GM15510 (cell line): ENCODE data around the gene INPP4B.

Experiments used
- POLR2A ChIP-seq: IDR thresholded peaks from 3 replicates; pipeline ENCODE4 v1.6.1; 2011; ENCODE audit warnings: borderline replicate concordance; ENCODE audit not compliant: insufficient read length; ENCODE audit errors: extremely low read depth

The INPP4B gene

DNA sequence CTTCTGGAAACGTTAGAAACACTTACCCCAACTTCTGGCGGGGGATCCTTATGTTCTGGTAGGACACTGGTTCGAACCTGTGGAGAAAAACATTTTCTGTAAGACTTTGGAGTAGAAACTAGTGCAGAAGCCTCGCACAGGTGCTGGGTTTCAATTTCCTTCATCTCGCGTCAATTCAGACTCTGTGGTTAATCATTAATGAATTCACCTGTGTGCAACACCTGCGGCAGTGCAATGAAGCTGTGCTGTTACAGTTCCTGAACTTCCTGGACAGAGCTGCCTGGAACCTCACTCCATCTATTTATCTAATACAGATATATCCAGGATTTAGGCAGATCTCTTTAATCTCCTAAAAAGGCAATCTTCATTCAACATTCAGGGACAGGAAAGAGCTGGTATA, 531.4 kb downstream of the INPP4B start:
- TF ChIP-seq POLR2A = no peak

DNA sequence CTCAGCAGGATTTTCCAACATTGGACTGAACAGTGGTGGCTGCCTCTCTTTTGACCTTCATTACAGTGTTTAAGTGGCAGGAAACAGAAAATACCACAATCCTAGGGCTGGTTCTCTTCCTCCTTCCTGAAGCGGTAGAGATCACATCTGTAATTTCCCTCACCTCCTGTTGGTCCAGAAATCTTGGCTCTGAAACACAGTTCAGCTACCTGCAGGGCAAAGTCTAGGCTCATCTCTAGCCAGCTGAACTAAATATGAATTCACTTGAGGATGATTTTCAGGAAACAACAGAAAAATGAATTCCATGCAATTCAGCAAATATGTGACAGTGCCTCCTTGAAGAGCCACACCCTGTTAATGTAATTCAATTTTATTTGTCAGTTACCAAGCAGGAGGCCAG, 531.9 kb downstream of the INPP4B start:
- TF ChIP-seq POLR2A = no peak

DNA sequence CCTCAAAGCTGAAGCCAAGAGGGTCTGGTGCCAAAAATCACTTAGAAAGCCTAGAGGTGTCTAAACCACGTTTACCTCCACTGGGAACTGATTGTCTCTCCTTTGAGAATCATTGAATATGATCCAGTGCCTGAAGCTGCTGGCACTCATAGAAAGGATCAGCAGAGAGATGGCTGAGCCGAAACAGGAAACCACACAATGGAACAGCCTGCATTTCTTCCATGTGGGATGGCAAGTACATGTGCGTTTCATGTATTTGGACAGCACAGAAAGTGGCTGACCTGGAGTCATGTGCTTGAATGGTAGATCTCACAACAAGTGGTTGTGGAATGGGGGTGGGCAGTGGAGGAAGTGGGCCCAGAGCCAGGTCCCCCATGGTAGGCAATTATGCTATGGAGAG, 533.7 kb downstream of the INPP4B start:
- no peak for TF ChIP-seq POLR2A

DNA sequence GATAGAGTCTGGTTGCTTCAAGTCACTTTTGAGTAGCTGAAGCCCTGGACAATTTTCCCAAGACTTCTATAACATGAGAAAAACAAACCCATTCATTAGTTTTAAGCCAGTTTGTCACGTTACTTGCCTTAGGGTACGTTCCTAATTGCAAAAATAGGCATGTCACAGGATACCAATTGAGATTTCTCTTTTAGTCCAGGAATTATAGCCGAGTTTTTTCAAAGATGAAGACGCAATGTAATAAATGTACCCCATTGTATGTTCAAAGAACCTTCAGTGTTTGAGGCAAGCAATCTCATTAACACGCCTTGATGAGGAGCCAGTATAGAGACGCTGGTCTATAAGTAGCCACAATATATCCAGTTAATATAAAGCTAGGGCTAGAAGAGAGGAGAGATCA, 534.2 kb downstream of the INPP4B start:
- TF ChIP-seq POLR2A = no peak

DNA sequence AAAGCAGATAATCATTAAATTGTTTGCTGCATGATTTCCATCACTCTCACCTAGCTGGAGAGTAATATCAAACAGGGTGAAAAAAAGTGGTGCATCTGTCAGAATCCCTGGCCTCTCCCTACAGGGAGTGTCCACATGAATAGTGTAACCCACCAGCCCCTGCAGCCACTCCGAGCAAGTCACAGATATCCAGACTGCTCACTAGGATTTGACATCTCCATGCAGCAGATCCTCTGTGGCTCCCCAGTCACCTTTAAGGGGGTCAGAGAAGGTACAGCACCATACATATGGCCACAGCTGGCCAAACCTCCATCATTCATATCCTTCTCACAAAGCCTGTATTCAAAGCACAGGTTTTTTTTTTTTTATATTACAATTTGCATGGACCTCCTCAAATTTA, 536.3 kb downstream of the INPP4B start:
- no peak for TF ChIP-seq POLR2A

DNA sequence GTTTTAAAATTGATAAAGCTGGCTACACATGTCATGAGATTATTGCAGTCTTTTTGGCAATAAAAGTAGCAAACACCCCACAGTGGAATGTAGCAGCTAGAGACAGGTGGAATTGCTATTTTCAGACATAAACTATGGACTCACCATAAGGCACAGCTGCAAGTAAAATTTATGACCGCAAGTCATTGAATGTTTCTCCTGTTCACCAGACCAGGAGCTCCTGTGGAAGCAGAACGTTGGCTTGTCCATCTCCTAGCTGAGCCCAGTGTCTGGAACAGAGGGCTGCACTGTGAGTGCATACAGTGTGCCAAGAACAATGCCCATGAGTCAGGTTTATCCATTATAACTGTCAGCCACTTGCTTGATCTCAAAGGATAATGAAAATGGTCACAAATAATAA, 538.2 kb downstream of the INPP4B start:
- no peak for TF ChIP-seq POLR2A

DNA sequence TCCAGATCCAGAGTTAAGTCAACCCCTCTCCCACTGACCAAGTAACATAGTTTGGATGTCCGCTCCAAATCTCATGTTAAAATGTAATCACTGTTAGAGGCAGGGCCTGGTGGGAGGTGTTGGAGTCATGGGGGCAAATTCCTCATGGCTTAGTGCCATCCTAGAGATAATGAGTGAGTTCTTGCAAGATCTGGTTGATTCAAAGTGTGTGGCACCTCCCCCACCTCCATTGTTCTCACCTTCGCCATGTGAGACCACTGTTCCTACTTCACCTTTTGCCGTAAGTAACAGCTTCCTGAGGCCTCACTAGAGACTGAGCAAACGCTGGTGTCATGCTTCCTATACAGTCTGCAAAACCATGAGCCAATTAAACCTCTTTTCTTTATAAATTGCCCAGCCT, 548.8 kb downstream of the INPP4B start:
- no peak for TF ChIP-seq POLR2A

DNA sequence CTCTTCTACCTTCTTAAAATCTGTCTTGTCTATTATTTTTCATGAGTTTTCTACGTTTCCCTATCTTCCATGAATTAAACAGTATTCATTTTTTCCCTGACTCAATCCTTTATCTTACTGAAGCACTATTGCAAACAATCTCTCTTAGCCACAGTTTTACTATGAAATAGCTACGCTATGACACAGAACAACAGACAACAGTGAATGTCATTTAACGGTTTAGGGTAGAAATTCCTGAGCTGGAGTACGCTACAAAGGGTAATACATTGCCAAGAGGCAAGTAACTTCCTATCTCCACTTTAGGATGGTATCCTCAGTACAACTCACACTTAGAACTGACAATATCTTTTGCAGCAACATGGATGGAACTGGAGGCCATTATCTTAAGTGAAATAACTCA, 552.6 kb downstream of the INPP4B start:
- no peak for TF ChIP-seq POLR2A

DNA sequence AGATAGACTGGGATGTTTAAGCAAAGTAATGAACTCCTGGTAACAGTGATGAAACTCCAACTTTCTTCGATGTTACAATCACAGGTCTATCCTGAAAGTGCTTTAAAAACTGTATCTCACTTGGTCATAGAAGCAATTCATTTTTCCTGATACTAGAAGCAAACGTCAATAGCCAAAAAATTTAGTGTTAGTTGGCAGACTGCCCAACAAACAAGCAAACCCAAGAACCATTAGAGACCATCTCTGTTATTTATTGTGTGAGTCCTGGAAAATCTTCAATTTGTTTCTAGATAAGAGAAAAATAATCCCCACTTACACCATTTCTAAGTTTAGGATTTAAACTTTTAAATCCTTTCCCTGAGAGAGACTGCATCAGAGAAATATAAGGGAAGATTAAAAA, 553.9 kb downstream of the INPP4B start:
- TF ChIP-seq POLR2A = no peak

DNA sequence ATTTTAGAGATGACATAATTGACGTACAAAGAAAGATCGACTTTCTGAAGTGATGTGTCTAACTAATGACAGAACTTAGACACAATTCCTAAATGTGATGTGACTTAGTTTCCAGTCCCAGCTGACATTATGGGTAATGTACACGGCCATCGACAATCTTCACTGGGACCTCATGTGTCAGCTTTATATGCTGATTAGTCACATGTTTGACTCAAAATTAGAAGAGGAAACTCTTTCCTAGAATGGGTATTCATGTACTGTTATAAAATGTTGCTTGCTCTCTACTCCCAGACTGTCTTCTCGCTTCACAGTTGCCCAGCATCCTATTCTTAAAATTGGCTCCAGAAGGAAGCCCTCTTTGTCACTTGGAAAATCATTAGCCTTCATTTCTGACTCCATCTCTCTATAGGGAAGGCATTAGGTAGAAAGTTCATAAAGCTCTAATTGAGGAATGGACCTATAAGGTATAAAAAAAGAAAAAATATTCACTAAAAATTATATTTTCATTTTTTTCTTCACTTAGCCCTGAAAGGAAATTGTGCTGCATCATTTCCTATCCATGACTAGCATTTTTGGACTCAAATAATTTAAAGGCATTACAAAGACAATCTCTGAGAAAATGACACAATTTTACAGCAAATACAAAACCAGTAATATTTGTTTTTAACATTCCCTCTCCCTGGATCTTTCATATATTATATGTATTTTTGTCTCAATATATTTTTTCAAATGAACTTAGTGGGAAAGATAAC, 554.6 kb downstream of the INPP4B start:
- no peak for TF ChIP-seq POLR2A

DNA sequence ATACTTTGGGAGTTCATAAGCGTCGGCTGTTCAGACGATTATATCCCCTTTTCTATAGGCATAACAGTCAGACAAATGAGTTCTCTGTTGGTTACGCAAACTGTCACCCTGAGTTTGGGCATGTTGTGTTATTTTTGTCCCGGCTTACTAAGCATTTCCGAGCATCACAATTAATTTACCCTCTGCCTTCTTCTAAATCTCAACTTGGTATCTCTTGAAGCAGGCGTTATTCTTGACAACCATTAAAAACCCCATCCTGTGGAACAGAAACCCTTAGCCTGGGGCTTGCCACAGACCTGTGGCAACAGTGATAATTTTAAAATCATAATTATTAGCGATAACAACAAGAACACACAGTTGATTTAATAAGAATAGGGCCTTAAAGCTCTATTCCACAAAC, 558.7 kb downstream of the INPP4B start:
- no peak for TF ChIP-seq POLR2A

DNA sequence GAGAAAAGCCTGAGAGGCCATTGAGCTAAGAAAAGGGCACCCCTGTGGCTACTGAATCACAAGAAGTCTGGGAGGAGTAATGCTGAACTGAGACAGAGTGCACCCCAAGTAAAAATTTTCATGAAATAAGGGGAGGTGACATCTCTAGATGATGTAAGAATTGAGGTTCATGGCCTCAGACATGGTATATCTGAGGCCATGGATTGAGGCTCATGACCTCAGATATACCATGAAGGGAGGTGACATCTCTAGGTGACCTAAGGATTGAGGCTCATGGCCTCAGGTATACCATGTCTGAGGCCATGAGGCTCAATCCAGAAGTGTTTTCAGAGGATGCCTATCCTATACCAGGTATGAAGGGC, 560.9 kb downstream of the INPP4B start:
- no peak for TF ChIP-seq POLR2A

DNA sequence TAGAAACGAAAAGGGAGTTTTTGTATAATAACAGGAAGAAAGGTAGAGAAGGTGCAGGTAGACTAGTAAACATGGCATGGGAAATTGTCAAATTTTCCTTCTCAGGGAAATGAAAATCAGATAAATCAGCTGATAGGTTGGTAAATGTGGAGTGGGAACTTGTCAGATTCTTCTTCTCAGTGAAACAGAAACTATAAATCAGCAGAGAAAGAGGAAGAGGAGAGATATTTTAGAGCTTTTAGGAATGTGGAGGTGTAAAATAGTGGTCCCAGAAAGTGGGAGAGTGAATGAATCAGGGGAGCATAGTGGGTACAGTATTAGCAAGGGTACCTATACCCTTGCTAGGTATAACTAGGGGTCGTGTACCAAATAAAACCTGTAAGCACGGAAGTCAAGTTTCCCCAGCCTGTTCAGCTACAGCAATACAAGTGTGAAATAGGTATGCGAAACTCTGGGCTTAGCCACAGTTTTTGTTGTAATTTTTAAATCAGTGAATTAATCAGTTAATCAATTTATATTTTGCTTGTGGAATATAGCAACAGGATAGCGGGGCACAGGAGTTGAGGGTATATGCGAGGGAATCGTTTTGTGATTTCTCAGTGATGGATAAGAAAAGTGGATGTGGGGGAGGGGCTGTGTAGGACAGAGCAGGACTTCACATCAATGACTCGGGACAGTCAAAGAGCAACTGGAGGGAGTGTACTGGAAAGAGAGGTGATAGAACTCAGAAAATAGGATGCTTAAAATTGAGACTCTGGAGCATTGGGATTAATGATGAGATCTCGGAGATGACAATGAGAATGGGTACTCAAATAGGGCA, 561.5 kb downstream of the INPP4B start:
- TF ChIP-seq POLR2A = no peak

DNA sequence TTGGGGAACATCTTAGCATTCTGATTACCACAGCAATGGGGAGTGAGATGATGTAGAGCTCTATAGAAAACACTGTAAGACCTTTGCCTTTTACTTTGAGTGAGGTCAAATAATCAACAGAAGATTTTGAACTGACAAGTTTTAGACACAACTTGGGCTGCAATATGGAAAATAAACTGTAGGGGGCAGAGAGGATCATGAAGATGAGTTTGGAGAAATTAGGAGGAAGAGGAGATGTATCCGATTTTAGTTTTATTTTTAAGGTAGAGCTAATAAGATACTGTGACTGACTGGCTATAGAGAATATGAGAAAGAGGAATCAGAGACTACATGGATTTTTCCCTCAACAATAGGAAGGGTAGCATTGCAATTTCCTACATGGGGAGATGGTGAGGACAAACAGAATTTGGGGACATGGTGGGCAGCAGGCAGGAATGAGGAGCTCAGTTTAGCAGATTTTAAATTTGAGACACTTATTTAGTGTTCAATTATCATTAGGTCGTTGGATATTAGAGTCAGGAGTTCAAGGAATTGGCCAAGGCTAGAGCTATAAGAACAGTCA, 563.1 kb downstream of the INPP4B start:
- TF ChIP-seq POLR2A = no peak

DNA sequence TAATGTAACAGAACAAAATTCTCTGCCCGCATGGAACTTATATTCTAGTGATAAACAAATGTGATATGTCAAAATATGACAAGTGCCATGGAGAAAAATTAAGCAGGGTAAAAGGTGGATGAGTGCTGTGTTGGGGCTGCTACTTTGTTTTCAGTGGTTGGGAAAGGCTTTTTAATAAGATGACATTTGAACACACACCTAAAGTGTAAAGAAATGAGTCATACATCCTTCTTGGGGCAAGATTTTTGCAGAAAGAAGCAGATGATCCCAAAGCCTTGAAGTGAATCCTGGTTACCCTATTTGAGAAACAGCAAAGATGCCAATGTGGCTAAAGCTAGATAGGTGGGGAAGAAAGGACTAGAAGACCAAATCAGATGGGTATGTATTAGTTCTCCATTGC, 564.1 kb downstream of the INPP4B start:
- no peak for TF ChIP-seq POLR2A

DNA sequence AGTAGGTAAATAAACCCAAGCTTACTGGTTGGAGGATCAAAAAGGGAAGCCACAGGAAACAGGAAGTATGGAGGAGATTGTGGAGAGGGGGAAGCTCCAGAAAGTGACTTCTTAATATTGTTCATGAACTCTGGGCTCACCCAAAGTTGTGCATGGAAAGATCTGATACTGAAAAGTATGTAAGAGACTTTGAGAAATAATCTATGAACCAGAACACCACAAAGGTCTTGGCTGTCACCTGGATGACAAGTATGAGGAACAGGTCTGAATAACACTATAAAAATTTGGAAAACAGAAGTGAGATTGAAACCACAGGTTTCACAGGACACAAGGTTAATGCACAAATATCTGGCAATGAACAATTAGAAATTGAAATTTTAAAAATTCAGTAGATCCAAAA, 567.4 kb downstream of the INPP4B start:
- TF ChIP-seq POLR2A = no peak

DNA sequence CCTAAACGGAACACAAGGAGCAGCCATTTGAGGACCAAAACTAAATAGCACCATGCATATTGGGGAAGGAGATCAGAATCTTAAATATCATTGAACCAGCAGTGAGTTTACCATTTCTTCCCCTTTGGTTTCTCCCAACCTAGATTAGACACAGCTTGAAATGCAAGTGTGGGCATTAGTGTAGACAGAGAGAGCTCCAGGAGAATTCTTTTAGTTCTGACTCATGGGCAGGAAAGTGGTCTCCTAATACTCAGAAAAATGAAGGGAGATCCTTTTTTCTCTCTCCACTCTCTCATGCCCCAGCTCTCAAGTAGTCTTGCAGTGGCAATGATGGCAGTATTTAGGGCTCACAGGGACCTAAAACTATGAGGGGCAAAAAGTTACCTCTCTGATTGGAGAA, 567.9 kb downstream of the INPP4B start:
- TF ChIP-seq POLR2A = no peak

DNA sequence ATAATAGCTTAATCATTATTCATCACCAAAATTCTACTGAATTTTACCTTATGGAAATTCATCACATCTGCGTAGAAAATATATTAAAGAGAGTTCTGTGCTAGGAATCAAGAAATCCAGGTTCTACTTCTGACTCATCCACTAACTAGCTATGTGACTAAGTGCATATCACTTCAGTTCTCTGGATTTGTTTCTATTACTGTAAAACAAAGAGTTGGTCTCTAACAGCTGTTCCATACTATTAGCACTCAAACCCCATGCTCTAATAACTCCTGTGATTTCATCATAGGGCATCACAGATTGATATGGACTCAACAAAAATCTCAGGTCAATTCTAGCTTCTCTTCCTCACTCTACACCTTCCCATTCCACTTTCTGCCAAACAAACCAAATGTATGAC, 572.0 kb downstream of the INPP4B start:
- no peak for TF ChIP-seq POLR2A
